SK-N-SH treated with all-trans-retinoic acid at 6 μM for 48 hours (cell line): ENCODE results near the gene TMEM259.

ENCODE experiments used
- OSR1 ChIP-seq: fragments of 250-450 bp; sonication (Bioruptor Pico); IDR thresholded peaks from 2 replicates; pipeline ENCODE4 v1.8.0; 2022; ENCODE audit warnings: moderate library complexity, mild to moderate bottlenecking, inconsistent platforms
- PPARA ChIP-seq: fragments of 250-450 bp; sonication (Bioruptor Pico); IDR thresholded peaks from 2 replicates; pipeline ENCODE4 v1.5.0; 2020; ENCODE audit warnings: mild to moderate bottlenecking, borderline replicate concordance
- ZNF8 ChIP-seq: fragments of 450-650 bp; formaldehyde crosslinking; IDR thresholded peaks from 2 replicates; pipeline ENCODE4 v1.5.0; 2020; ENCODE audit warnings: mild to moderate bottlenecking, moderate library complexity

GRCh38 chr19:1062387-1063029, 41.6 kb upstream of the TMEM259 start:
- TF ChIP-seq ZNF8 (CRISPR knock-in tag) (no peak), PPARA (no peak), OSR1 (CRISPR knock-in tag) (no peak)
